Spleen (tissue), 11 donors: ENCODE results near the gene TENM3. TPM values are rescaled to one million over a fixed set of nuclear protein-coding genes. Genes with fewer than 3 reads are reported as not detected.

Experiments
- DNase-seq: peaks from one replicate; pipeline ENCODE4 v3.0.0-alpha.2; 2020
- H3K27ac ChIP-seq, 8 donors: fragments of 200-600 bp; sonication (generic) in 7 of 8; 1 replicate in 4 of 8; 2 replicates in 4 of 8; pipeline versions ENCODE4 v1.5.0 to v1.8.0; 2016 to 2021; ENCODE audit warnings: inconsistent platforms in 4 of 8, mild to moderate bottlenecking in 4 of 8, moderate library complexity in 1 of 8
- H3K27me3 ChIP-seq, 7 donors: fragments of 200-600 bp; sonication (generic) in 6 of 7; replicated peaks in 1 of 7; 1 replicate in 4 of 7; 2 replicates in 3 of 7; pipeline versions ENCODE4 v1.5.0 to v1.8.0; 2016 to 2021; ENCODE audit warnings: inconsistent platforms in 3 of 7, mild to moderate bottlenecking in 1 of 7
- H3K36me3 ChIP-seq, 6 donors: fragments of 200-600 bp; sonication (generic) in 5 of 6; 1 replicate in 4 of 6; 2 replicates in 2 of 6; pipeline versions ENCODE4 v1.5.0 to v1.8.0; 2016 to 2021; ENCODE audit warnings: inconsistent platforms in 2 of 6
- H3K4me1 ChIP-seq, 6 donors: fragments of 200-600 bp; sonication (generic) in 5 of 6; 1 replicate in 3 of 6; 2 replicates in 3 of 6; pipeline versions ENCODE4 v1.5.0 to v1.8.0; 2016 to 2021; ENCODE audit warnings: inconsistent platforms in 3 of 6
- H3K4me3 ChIP-seq, 8 donors: fragments of 200-600 bp; sonication (generic) in 7 of 8; 1 replicate in 4 of 8; 2 replicates in 4 of 8; pipeline versions ENCODE4 v1.5.0 to v1.8.0; 2016 to 2021; ENCODE audit warnings: inconsistent platforms in 4 of 8, mild to moderate bottlenecking in 4 of 8, moderate library complexity in 2 of 8
- H3K9me3 ChIP-seq, 8 donors: fragments of 200-600 bp; sonication (generic) in 7 of 8; 1 replicate in 4 of 8; 2 replicates in 4 of 8; pipeline versions ENCODE4 v1.5.0 to v1.8.0; 2016 to 2021; ENCODE audit warnings: inconsistent platforms in 4 of 8
- CTCF ChIP-seq, 11 experiments: fragments of 200-600 bp in 7 of 11; fragments of 450-650 bp in 4 of 11; sonication (generic) in 4 of 11; IDR thresholded peaks in 8 of 11; conservative IDR thresholded peaks in 3 of 11; 1 replicate in 7 of 11; 2 replicates in 4 of 11; pipeline versions ENCODE4 v1.4.0 to v1.8.0; 2016 to 2021; ENCODE audit warnings: antibody characterized with exemption in 11 of 11, inconsistent platforms in 4 of 11, mild to moderate bottlenecking in 1 of 11
- POLR2A ChIP-seq, 3 donors: fragments of 450-650 bp; IDR thresholded peaks; one replicate each; pipeline ENCODE4 v1.5.1; 2017; ENCODE audit warnings: antibody characterized with exemption in 3 of 3, mild to moderate bottlenecking in 1 of 3
- POLR2AphosphoS5 ChIP-seq, 3 donors: sonication (generic); formaldehyde crosslinking; IDR thresholded peaks; one replicate each; pipeline ENCODE4 v1.5.1; 2017; ENCODE audit warnings: antibody characterized with exemption in 3 of 3
- WGBS, 5 donors: extraction: QIAGEN DNeasy Blood & Tissue Kit in 3 of 5; methylation state at CpG; one replicate each; pipeline versions ENCODE4 v1.1.5 to v1.1.7; 2013 to 2018; 5-methylcytosine and 5-hydroxymethylcytosine counted together
- intact Hi-C: fragments of 100-400 bp; cut with DNase I; formaldehyde crosslinking; loops from one replicate; pipeline ENCODE4 v1.15.0; 2023; ENCODE audit warnings: low total_unique reads
- polyA plus RNA-seq, 3 donors: library from polyadenylated mRNA; stranded (reverse); fragments of 200-250 nt; gene quantifications; one replicate each; pipeline ENCODE4 v1.2.1, GENCODE V29; 2013
- total RNA-seq, 7 donors: library from RNA; depleted of rRNA in 3 of 7; stranded (reverse); fragments of >200 nt in 3 of 7; fragmentation: NEBNext Ultra II Directional in 4 of 7; extraction: Animal tissue kit (Norgen Biotek cat#: 25700) in 4 of 7; gene quantifications; one replicate each; pipeline versions ENCODE4 v1.1.0 to v1.2.1, GENCODE V29; 2016 to 2021
- donor health status: healthy with polysubstance abuse.
- donor health status: DM: no; HTN: no; CAD: no; lungs with moderate emphysema.
- donor health status: DM: no; HTN: no; CAD: no.
- donor health status: Bipolar disorder and iron deficiency.
- donor health status: healthy.
- donor health status: DM: no; HTN: no; CAD: no.
- donor health status: DM: yes; HTN: yes; CAD: no.

TENM3 gene
- total and polyA plus RNA-seq, 10 donors = 0.37 to 45.6 (median 17.7) TPM

- Histone ChIP-seq H3K36me3 (no peaks in the 10 kb centered on the region), H3K4me3 (no peak overlapping the region), H3K4me1 (no peaks in the 10 kb centered on the region), H3K9me3 (peaks cover 0 to 11% (median 2%) of the 10 kb centered on the region in 8 donors), H3K27me3 (no peaks in the 10 kb centered on the region), H3K27ac (no peak overlapping the region)
- no peak for TF ChIP-seq CTCF (IDR thresholded peaks at IDR 0.05 in 8 of 11, conservative IDR thresholded peaks at IDR 0.05 in 3 of 11)
- no peak for TF ChIP-seq POLR2AphosphoS5 (IDR thresholded peaks at IDR 0.05)
- TF ChIP-seq POLR2A (IDR thresholded peaks at IDR 0.05) = no peak
- WGBS, 5 donors = 81 to 94% (median 88%) methylated on average over 10 of the region's 10 CpGs
- intact Hi-C loops = no loop called here
- DNase-seq = no peak
Measured at GRCh38 chr4:182263562-182263961, 20.4 kb downstream of the TENM3 start.

- WGBS, 5 donors = 71 to 83% (median 77%) methylated on average over 13 of the region's 13 CpGs
- H3K9me3 ChIP-seq = peaks cover 0 to 11% (median 2%) of the 10 kb centered on the region in 8 donors
- H3K4me1 ChIP-seq = no peaks in the 10 kb centered on the region
- no peak overlapping the region for H3K4me3 ChIP-seq
- no peak overlapping the region for H3K27ac ChIP-seq
- intact Hi-C loops = no loop called here
- no peaks in the 10 kb centered on the region for H3K27me3 ChIP-seq
- no peaks in the 10 kb centered on the region for H3K36me3 ChIP-seq
- TF ChIP-seq CTCF (IDR thresholded peaks at IDR 0.05 in 8 of 11, conservative IDR thresholded peaks at IDR 0.05 in 3 of 11) = no peak
- TF ChIP-seq POLR2A (IDR thresholded peaks at IDR 0.05) = no peak
- DNase-seq = no peak
Measured at GRCh38 chr4:182264139-182264752, 21.0 kb downstream of the TENM3 start.

DNA sequence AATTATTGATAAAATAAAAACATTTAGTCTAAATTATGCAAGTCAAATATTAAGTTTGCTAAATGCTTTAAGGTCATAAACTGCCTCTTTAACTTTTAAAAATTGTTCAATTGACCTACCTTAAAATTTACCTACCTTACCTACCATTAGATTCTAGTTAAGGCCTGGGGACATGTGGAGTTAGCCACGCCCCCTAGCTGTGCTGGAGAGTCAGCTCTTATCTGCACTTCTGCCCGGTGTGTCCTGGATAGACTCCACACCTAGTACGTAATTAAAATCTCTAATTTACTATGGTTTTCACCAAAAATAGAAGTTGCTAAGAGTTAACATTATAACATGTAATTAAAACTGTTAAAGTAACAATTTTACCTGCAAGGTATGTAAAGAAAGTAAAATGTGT is 22.7 kb downstream of the TENM3 start:
- no peak for DNase-seq
- Histone ChIP-seq H3K27me3 (no peaks in the 10 kb centered on the region), H3K27ac (no peak overlapping the region), H3K4me3 (no peak overlapping the region), H3K4me1 (no peaks in the 10 kb centered on the region), H3K36me3 (no peaks in the 10 kb centered on the region), H3K9me3 (peaks cover 0 to 11% (median 2%) of the 10 kb centered on the region in 8 donors)
- intact Hi-C loops = no loop called here
- WGBS, 5 donors = 57 to 80% (median 67%) methylated on average over 3 of the region's 3 CpGs
- TF ChIP-seq POLR2A (IDR thresholded peaks at IDR 0.05) = no peak
- no peak for TF ChIP-seq POLR2AphosphoS5 (IDR thresholded peaks at IDR 0.05)
- TF ChIP-seq CTCF (IDR thresholded peaks at IDR 0.05 in 8 of 11, conservative IDR thresholded peaks at IDR 0.05 in 3 of 11) = no peak

DNA sequence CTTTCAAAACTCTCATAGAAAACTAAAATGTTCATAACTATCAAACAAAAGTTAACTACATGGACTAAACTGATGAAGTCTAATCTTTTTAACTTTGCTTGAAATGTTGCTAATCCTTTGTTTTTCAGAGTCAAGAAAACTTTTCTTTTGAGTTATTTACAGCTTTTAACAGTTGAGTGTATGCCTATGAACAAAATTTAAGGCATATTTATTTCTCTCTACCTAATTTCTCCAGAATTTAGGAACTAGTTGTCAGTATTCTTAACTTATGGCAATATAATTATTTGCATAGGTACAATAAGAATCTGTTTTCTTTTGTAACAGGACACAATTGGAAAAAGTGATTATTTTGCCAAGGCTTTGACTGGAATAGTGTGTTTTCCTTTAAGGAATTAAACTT is 23.8 kb downstream of the TENM3 start:
- Histone ChIP-seq H3K36me3 (no peaks in the 10 kb centered on the region), H3K27ac (no peak overlapping the region), H3K9me3 (peaks cover 0 to 11% (median 2%) of the 10 kb centered on the region in 8 donors), H3K4me1 (no peaks in the 10 kb centered on the region), H3K4me3 (no peak overlapping the region), H3K27me3 (no peaks in the 10 kb centered on the region)
- intact Hi-C loops = no loop called here
- TF ChIP-seq CTCF (IDR thresholded peaks at IDR 0.05 in 8 of 11, conservative IDR thresholded peaks at IDR 0.05 in 3 of 11) (no peak), POLR2A (IDR thresholded peaks at IDR 0.05) (no peak), POLR2AphosphoS5 (IDR thresholded peaks at IDR 0.05) (no peak)
- DNase-seq = no peak
